ENCODE data around the gene ADIPOR1.
"Not testable (repeated sequence)": the region's sequence is repeated elsewhere in the genome, so short reads cannot be mapped to it uniquely, and the experiment has no call there.

ADIPOR1 gene

DNA sequence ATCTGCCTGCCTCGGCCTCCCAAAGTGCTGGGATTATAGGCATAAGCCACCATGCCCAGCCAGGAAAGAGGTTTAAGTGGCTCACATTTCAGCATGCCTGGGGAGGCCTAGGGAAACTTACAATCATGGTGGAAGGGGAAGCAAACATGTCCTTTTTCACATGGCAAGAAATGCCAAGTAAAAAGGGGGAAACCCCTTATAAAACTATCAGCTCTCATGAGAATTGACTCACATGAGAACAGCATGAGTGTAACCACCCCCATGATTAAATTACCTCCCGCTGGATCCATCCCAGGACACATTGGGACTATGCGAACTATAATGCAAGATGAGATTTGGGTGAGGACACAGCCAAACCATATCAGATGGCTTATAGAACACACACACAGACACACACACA, 22.3 kb downstream of the ADIPOR1 start:
- DNase-seq = no peak

DNA sequence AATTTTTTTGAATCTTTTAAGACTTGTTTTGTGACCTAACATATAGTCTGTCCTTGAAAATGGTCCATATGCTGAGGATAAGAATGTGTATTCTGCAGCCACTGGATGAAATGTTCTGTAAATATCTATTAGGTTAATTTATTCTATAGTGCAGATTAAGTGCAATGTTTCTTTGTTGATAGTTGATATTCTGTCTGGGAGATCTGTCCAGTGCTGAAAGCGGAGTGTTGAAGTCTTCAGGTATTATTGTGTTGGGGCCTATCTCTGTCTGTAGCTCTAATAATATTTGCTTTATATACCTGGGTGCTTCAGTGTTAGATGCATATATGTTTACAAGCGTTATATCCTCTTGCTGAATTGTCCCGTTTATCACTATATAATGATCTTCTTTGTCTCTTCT, 23.4 kb downstream of the ADIPOR1 start:
- DNase-seq = no peak

DNA sequence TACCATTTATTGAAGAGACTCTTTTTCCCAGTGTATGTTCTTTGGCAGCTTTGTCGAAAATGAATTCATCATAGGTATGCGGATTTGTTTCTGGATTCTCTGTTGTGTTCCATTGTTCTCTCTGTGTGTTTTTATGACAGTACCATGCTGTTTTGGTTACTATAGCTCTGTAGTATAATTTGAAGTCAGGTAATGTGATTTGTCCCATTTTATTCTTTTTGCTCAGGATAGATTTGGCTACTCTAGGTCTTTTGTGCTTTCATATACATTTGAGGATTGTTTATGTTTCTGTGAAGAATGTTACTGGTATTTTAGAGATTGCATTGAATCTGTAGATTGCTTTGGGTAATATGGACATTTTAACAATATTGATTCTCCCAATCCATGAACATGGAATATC, 25.6 kb downstream of the ADIPOR1 start:
- DNase-seq = no peak

DNA sequence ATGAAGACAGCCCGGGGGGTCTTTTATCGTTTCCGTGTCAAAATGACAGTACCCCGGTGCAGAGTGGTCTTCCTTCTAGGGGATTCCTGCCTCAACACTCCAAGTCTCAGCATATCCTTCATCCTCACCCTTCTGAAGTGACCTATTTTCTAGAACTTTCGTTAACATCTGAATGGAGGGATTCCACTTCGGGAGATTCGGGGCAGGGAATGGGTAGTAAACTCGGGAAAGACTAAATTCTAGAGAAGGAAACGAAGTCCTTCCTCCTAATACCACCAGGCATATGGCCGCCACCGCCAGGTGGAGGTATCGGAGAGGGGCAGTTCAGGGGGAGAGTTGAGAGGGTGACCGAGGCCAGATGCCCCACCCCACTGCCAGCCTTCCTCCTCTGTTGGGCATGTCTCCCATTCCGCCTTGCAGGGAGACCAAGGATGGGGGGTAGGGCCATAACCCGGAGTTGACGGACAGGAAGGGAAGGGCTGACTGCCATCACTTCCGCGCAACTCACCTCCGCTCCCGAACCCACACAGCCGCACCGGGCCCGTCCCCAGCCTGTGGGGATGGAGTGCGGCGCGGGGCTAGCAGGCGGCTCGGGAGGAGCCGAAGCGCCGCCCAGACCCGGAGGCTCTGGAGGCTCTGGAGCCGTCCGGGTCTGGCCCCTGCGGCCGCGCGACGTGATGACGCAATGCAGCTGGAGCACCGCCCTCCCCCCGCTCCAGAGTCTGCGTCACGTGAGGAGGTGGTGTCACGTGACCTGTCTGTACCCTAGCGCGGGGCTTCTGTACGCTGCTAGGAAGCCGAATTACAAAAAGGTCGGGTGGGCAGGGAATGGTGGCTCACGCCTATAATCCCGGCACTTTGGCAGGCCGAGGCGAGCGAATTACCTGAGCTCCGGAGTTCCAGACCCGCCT, 31.3 kb downstream of the ADIPOR1 start, which contains the start of gene KLHL12:
Gene KLHL12, minus strand, starts transcription at position 654 of the 911 bp plus-strand sequence. CDS start 2,072 bp downstream, outside the sequence.
- DNase-seq = peak; percentile 95 to 96

DNA sequence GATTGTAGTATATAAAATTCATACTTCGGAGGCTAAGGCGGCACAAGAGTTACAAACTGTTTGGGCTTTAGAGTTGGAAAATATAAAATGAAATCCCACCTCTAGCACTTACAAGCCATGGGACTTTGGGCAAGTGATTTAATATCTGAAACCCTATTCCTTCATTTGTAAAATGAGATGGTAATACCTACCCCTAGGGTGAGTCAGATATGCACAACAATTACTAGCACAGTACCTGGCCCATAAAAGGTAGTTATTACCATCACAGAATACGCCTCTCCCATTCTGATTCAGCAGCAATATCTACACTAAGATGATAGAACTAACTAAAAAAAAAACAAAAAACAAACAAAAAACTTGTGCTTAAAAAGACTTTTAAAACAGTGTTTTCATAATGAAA, 34.6 kb downstream of the ADIPOR1 start:
- DNase-seq = no peak

DNA sequence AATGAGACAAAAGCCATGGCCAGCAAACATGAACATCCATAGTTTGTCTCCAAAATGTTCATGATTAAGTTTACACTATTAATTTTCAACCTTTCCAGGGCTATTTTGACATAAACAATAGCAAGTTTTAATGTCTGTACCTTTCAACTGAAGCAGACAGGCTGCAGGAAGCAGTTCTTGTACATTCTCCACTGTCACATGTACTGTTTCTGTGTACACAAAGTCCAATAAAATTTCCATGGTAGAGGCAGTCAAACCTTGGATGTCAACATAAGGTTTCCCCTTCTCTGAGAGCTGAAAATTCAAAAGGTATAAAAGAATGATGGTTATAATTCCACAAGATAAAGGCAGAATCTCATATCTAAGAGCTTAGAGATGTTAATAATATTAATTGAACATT, 38.5 kb downstream of the ADIPOR1 start:
- no peak for DNase-seq

DNA sequence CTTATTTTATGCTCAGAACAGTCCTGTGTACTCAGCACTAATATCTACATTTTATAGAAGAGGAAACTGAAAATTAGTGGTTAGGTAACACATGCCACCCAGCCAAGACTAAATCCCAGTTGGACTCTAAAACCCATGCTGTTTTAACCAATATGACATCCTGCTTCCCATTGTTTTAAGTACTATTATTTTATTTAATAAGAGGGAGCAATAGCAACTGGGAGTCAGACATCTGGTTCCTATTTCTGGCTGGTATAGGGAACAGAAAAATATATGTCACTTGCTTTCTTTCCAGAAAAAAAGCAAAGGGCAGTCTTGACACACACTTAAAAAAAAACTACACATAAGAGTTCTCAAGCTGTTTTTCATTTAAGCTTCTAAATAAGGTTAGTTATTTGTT, 43.0 kb downstream of the ADIPOR1 start:
- no peak for DNase-seq

DNA sequence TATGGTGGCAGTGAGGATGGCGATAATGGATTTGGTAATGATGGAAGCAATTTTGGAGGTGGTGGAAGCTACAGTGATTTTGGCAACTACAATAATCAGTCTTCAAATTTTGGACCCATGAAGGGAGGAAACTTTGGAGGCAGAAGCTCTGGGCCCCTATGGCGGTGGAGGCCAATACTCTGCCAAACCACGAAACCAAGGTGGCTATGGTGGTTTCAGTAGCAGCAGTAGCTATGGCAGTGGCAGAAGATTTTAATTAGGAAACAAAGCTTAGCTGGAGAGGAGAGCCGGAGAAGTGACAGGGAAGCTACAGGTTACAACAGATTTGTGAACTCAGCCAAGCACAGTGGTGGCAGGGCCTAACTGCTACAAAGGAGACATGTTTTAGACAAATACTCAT, 45.6 kb downstream of the ADIPOR1 start:
- not testable (repeated sequence) for DNase-seq

DNA sequence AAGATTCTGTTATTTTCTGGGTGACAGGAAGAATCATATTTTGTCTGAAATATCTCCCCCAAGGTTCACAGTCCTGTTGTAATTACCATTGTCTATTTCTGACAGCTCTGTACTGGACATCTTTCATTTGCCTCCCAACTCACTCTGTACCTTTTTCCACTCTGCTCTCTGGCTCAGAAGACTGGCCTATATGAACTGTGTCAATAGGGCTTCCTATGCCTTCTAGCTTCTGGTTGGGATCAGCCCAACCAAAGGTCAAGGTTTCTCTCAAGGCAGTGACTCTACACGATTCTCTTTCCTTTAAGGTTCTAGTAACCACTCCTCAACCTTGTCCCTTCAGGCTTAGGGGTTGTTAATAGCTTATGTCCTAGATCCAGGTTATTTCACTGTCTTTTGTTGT, 48.6 kb downstream of the ADIPOR1 start:
- no peak for DNase-seq

DNA sequence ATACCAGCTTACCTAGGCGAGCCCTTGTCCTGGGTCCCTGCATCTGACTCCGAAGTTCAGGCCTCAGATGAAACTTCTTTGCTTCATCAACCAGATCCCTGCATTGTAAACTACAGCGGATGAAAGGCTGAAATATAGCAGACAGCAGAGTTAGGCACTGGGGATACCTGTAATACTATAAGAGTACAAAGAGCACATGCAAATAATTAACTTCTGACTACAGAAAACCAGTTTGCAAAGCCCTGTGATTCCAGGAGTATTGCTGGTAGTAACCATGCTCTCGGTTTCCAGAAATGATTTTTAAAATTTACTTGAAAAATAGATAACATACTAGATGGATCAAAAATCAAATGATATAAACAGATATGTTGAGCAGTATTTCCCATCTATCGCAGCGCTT, 49.1 kb downstream of the ADIPOR1 start:
- no peak for DNase-seq

DNA sequence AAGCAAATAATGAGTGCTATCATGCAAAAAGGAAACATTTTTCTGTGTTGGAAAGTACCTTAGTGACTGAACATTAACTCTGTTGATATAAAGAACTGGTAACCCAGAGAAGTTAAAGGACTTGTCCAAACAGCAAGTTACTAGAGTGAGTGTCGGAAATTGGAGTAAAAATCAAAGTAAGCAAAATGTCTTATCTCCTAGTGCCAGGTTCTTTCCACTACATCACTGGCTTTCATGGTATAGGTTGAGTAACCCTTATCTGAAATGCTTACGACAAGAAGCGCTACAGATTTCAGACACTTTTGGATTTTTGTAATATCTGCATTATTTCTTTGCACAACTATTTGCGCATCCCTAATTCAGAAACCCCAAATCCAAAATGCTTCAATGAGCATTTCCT, 52.8 kb downstream of the ADIPOR1 start:
- no peak for DNase-seq

DNA sequence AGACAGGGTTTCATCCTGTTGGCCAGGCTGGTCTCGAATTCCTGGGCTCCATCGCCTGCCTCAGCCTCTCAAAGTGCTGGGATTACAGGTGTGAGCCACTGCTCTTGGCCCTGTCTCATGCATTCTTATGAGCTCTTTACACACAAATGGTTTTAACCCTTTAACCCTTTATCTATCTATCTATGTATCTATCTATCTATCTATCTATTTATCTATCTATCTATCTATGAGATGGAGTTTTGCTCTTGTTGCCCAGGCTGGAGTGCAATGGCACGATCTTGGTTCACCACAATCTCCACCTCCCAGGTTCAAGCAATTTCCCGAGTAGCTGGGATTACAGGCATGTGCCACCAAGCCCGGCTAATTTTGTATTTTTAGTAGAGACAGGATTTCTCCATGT, 54.3 kb downstream of the ADIPOR1 start:
- not testable (repeated sequence) for DNase-seq

DNA sequence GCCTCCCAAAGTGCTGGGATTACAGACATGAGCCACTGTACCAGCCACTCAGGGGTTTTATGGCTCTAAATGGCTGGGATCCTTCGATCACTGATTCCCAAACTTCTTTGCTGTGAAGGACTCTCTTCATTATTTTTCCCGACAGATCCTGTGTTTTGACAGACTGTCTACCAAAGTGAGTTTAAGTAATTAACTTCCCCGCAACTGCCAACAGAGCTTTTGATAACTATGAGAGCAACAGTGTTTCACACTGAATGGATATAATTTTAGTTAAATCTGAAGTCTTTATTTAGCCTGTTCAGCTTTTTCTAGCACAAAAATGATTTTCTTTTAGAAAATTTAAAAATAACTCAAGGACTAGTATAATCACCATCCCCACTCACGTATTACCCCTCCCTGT, 56.6 kb downstream of the ADIPOR1 start:
- DNase-seq = no peak

DNA sequence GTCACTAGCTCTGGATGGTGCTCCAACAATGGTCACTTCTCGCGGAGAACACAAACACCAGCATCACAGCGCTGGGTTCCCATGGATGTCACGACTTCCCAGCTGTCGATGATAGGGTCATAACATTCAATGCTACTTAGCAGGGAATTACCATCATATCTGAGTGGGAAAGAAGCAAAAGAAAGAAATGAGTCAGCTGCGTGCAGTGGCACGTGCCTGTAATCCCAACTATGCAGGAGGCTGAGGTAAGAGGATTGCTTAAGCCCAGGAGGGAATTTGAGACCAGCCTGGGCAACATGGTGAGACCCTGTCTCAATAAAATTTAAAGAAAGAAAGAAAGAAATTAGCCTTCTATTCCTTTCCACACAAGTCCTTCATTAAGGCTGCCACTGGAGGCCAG, 65.6 kb downstream of the ADIPOR1 start:
- no peak for DNase-seq
